AG04449 (cell line): ENCODE data around the gene SLC7A8.

ENCODE experiments used
- CTCF ChIA-PET: fragments of 350-600 bp; formaldehyde crosslinking; extraction: SDS; loops from one replicate; lab custom pipeline; 2021; ENCODE audit warnings: antibody characterized with exemption; lab: Yijun Ruan, JAX
- POLR2A ChIA-PET: fragments of 400-600, 350-600 bp; formaldehyde crosslinking; extraction: SDS; loops from one replicate; lab custom pipeline; 2020; ENCODE audit warnings: antibody characterized with exemption, inconsistent platforms; lab: Yijun Ruan, JAX
- DNase-seq: peaks from one replicate; pipeline ENCODE4 v3.0.0-alpha.2; 2010; ENCODE audit warnings: low read depth, low spot score
- H3K4me3 ChIP-seq: 2 replicates; pipeline ENCODE4 v1.5.1; 2011; ENCODE audit warnings: low read depth, mild to moderate bottlenecking, control low read depth, low read length
- CTCF ChIP-seq: IDR thresholded peaks from one replicate; pipeline ENCODE4 v1.5.1; 2011; ENCODE audit warnings: mild to moderate bottlenecking, moderate library complexity, low read length, control low read depth, inconsistent platforms; ENCODE audit not compliant: insufficient read depth; ENCODE audit errors: missing control alignments

The SLC7A8 gene

GRCh38 chr14:23182372-23183157 lies 895 bp downstream of the SLC7A8 start:
- peak overlapping the region; percentile 59 for H3K4me3 ChIP-seq
- no peak for DNase-seq
- TF ChIP-seq CTCF: no peak
- CTCF ChIA-PET: interaction anchor here (0.9 to 25.6 kb wide), 11 partner anchors 8 to 176 kb away, joined by 3 to 1439 read pairs (median 4); partner anchors contain the start of gene CEBPE
- POLR2A ChIA-PET: no interaction called here

GRCh38 chr14:23181946-23182345 lies 1.5 kb downstream of the SLC7A8 start:
- DNase-seq: no peak
- no peak for TF ChIP-seq CTCF

GRCh38 chr14:23181453-23181852 lies 2.0 kb downstream of the SLC7A8 start:
- no peak for DNase-seq
- H3K4me3 ChIP-seq: no peak overlapping the region
- no peak for TF ChIP-seq CTCF
- POLR2A ChIA-PET: interaction anchor here (1.2 kb wide), 1 partner anchor 26 kb away, joined by 4 read pairs; no protein-coding TSS in a partner anchor
- CTCF ChIA-PET: interaction anchor here (0.9 to 25.6 kb wide), 8 partner anchors 9 to 175 kb away, joined by 3 to 1439 read pairs (median 4); partner anchors contain the start of gene CEBPE

More at GRCh38 chr14:23181946-23182345, 1.5 kb downstream of the SLC7A8 start:
- ChIA-PET POLR2A (interaction anchor here (1.2 kb wide), 1 partner anchor 27 kb away, joined by 4 read pairs; no protein-coding TSS in a partner anchor), CTCF (interaction anchor here (0.9 to 25.6 kb wide), 11 partner anchors 8 to 176 kb away, joined by 3 to 1439 read pairs (median 4); partner anchors contain the start of gene CEBPE)
- no peak overlapping the region for H3K4me3 ChIP-seq

GRCh38 chr14:23177181-23177580 lies 6.3 kb downstream of the SLC7A8 start:
- ChIA-PET POLR2A (interaction anchor here (0.6 to 0.7 kb wide), 2 partner anchors 23 to 82 kb away, joined by 3 to 4 read pairs; partner anchors contain the start of genes ACIN1 and C14orf119), CTCF (interaction anchor here (1.0 to 25.6 kb wide), 7 partner anchors 9 to 124 kb away, joined by 3 to 1439 read pairs (median 6); partner anchors contain the start of genes CEBPE and SLC7A8)
- no peak for TF ChIP-seq CTCF
- DNase-seq: no peak
- H3K4me3 ChIP-seq: no peak overlapping the region

GRCh38 chr14:23175823-23176222 lies 7.6 kb downstream of the SLC7A8 start:
- no peak for DNase-seq

More at GRCh38 chr14:23175823-23176222, 7.6 kb downstream of the SLC7A8 start:
- no peak overlapping the region for H3K4me3 ChIP-seq
- ChIA-PET POLR2A (no interaction called here), CTCF (interaction anchor here (1.0 to 25.6 kb wide), 6 partner anchors 10 to 107 kb away, joined by 3 to 1439 read pairs (median 6); partner anchors contain the start of genes CEBPE and SLC7A8)
- TF ChIP-seq CTCF: no peak
